HG02678 (cell line): ENCODE results near the gene CCS.
"Not testable (repeated sequence)": the region's sequence is repeated elsewhere in the genome, so short reads cannot be mapped to it uniquely, and the experiment has no call there.

Experiments
- ATAC-seq: cut with Tn5 transposase; IDR thresholded peaks from one replicate; pipeline ENCODE4 v1.9.1; 2021; ENCODE audit warnings: mild to moderate bottlenecking, moderate library complexity; ENCODE audit not compliant: unreplicated experiment

The CCS gene

DNA sequence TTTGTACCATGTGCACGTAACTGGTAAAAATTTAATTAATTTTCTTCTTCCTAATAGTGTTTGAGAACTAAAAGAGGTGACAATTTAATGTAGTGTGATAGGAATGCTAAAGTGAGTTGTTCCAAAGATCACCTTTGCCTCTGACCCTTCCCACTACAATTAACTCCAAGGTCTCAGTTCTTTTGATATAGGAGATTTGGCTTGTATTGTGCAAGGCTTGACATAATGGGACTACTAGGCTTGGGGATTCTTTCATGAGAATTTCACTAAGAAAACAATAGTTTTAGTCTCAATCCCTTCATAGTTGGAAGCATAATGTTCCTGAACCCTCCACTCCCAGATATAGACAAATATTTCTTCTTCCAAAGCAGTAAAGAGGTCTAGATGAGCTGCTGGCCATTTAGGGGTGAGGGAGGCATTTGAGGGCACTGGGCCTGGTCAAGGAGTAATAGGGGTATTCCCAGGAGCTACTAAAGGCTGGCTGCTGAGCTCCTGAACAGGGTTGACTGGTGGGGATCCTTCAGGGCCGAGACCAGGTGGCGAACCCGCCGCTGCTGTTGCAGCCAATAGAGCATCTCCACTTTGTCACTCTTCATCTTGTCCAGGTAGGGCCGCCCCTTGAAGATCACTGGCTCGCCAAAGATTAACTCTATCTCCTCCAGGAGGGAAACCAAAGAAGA is 2.8 kb upstream of the CCS start:
- no peak for ATAC-seq

DNA sequence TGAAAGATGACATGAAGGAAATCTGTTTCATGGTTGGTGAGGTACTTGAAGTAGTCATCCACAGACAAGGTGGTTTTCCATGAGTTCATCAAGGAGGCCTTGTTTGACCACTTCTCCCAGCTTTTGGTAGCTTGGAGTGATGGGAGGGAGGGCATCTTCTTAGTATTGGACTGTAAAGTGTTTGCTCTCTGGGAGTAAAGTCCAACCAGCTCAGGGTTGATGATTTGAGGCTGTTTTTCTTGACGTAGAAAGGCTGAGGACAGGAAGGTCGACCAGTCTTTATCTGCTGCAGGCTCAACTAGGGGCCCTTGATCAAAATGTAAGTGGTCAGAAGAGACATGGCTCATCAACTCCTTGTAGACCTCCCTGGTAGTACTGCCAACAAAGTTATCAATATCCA is 1.8 kb upstream of the CCS start:
- no peak for ATAC-seq

DNA sequence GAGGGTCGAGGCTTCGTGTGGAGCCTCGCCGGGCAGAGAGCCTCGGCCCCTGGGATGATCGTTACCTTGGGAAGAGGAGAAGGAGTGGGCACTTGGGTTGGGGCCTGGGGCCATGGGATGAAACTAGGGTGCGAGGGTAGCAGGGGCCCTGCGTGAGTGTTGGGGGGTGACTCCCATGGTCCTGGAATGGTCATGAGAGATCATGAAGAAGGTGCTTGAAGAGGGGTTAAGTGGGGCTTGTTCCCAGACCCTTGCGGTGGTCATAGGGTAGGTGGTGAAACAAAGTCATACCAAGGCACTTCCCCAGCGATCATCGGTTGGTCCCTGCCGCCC is 284 bp downstream of the CCS start:
- ATAC-seq: no peak

DNA sequence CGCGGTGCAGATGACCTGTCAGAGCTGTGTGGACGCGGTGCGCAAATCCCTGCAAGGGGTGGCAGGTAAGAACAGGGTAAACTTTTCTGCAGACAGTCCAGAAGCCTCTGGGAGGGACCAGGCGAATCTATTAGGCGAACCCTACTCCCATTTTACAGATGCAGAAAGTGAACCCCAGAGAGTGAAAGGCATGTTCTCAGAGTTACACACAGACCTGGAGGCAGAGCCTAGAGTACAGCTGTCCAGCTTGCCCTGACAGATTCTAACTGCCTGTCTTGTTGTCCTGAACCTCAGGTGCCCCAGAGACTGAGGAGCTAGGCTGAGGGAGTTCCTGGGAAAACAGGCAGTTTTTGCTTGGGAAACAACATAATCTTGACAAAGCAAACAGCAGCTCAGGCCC is 665 bp downstream of the CCS start:
- ATAC-seq: no peak

DNA sequence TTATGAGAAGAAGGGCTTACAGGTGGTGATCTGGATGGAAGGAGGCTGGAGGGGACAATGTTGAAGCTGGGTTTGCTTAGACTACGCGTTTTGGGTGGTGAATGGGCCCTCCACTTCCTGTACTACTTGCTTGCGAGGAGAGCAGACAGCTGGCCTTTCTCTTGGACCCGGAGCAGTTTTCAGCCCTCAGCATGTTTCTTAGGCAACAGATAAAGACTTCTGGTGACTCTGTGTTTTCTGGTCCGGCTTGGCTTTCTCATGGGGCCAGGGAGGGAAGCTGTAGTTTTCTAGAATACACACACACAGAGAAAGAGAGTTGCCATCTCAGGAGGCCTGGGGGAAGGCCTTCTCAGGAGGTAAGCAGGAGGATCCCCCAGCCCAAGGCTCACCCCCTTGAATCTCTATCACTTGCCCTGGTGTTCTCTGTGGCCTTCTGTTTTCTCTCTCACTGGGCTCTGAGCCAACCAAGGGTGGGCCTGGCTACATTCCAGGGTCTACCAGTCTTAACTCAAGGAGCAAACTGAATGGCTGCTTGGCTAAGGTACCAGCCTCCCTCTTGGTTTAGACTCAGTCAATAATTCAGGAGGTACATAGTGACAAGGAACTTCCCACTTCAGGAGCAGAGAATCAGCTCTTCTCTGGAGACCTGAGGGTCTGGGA is 2.4 kb downstream of the CCS start:
- ATAC-seq: no peak

DNA sequence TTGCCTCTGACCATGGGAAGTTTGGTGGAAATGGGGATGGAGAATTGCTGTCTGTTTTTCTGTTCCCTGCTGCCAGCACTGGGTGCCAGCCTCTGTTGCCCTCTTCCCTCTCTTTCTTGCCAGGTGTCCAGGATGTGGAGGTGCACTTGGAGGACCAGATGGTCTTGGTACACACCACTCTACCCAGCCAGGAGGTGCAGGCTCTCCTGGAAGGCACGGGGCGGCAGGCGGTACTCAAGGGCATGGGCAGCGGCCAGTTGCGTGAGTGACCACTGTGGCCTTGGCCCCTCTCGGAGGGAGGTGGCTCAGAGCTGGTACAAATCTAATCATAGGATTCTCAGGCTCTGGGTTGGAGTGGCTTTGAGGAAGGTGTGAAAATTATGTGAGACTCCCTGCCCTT is 6.0 kb downstream of the CCS start:
- no peak for ATAC-seq

DNA sequence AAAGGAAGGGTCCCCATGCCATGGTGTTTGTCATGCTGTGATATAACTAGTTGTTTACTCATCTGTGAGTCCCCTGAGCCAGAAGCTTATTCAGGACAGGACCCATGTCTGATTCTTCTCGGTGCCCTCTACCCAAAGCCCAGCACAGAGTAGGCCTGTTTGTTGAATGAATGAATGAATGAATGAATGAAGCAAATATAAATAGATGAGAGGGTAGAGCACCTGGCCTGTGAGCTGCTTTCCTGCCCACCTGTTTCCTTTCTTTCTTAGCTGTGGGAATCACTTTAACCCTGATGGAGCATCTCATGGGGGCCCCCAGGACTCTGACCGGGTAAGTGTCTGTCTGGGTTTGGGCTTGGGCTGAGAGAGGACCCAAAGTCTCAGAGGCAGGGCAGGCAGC is 7.2 kb downstream of the CCS start:
- no peak for ATAC-seq

DNA sequence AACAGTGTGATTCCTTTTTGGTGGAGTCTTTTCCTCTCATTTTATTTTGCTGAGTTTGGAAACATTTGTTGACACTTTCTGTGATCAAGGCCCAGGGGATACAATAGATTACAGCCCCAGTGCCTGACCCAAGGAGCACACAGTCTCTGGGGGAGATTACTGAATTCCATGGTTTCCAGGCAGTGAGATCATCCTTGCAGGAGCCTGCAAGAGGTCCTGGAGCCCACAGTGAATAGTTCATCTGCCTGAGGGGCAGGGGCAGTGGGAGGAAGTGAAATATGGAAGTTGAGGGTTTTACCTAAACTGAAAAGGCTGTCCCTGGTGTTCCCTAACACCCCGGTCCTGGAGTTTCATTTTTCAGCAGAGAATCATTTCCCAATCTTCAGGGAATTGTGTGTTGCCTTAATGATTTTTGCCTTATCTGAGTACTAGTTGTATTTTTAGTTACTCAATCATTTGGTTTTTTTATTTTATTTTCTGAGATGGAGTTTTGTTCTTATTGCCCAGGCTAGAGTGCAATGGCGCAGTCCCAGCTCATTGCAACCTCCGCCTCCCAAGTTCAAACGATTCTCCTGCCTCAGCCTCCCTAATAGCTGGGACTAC is 7.7 kb downstream of the CCS start:
- ATAC-seq: no peak

DNA sequence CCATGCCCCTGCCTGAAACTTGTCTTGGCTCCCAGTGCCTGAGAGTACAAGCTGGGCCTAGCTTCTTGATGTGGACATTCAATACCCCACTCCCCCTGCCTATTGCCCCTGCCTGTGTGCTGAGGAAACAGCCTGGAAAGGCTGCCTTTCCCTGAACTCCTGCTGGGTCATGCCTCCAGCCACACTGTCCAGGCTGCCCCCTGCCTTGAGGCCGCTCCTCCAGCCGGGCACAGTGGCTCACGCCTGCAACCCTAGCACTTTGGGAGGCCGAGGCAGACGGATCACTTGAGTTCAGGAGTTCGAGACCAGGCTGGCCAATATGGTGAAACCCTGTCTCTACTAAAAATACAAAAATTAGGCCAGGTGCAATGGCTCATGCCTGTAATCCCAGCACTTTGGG is 10.1 kb downstream of the CCS start:
- ATAC-seq: no peak

DNA sequence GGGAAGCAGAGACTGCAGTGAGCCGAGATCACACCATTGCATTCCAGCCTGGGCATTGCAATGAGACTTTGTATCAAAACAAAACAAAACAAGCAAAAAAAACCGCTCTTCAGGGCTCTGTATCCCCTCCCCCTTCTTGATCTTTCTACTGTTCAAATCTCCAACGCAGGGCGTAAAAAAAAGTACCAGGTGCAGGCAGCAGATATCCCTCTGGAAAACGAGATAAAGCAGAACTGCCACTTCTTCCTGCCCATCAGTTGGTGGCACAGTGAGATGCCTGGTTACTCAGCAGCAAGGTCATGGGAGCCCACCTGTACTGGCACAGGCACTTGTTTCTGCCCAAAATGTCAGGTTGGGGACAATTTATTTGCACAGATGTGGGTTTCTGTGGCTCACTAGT is 11.2 kb downstream of the CCS start:
- no peak for ATAC-seq

DNA sequence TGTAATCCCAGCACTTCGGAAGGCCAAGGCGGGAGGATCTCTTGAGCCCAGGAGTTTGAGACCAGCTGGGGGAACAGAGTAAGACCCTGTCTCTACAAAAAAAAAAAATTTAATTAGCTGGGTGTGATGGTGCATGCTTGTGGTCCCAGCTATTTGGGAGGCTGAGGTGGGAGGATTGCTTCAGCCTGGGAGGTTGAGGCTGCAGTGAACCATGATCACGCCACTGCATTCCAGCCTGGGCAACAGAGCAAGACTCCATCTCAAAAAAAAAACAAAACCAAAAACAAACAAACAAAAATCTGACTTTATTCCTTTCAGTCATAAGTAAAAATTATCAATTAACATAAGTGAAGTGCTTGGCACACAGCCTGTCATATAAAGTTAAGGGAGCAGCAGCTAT is 13.6 kb downstream of the CCS start:
- ATAC-seq: not testable (repeated sequence)

DNA sequence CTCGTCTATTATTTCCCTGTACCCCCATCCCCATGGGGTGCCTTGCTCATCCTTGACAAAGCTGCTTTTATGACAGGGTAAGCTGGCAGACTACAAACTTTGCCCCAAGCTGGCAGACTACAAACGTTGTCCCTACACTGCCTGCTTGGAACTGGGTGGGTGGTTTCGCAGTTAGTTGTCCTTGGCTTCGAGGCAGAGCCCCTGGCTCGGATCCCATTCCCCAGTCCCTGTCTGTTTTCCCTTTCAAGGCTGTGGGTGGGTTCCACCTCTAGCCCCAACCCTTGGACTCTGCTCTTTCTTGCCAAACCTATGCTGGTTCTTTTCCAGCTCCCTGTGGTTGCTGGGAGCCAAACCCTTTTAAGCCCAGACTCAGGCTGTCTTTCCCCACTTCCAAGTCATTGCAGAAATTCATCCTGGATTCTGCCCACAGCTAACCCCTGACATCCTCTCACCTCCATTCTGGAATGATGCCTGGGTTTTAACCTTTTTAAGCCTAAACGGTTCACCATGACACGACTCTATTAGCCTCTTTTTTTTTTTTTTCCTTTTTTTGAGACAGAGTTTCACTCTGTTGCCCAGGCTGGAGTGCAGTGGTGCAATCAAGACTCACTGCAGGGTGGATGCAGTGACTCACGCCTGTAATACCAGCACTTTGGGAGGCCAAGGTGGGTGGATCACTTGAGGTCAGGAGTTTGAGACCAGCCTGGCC is 14.3 kb downstream of the CCS start:
- ATAC-seq: no peak

DNA sequence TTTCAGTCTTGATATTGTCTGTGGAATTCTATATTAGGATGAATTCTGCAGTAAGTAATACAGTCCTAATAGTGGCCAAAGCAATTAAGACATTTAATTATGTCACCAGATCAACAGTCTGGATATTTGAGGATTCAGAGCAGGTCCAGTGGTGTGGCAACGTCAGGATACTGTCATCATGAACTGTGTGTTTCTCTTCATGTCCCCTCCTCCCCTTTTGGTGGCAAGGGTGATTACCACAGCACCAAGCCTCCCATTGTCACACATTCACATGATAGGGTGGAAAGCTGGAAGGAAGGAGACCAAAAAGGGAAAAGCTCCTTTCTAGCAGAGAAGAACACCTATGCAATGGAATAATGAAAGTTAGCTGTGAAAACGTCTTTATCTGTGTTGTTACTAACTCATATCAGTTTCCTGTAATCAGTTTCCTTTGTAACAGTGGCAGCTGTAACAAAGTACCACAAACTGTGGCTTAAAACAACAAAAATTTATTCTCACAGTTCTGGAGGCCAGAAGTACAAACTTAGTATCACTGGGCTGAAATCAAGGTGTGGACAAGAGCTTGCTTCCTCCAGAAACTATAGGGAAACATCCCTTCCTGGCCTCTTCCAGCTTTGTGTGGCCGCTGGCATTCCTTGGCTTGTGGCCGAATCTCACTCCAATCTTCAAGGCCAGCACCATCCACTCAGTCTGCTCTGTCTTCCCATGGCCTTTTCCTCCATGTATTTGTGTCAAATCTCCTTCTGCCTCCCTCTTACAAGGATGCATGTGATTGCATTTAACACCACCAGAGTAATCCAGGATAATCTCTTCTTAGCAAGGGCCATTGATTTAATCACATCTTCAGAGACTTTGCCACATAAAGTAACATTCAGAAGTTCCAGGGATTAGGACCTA is 17.0 kb downstream of the CCS start:
- ATAC-seq: no peak

DNA sequence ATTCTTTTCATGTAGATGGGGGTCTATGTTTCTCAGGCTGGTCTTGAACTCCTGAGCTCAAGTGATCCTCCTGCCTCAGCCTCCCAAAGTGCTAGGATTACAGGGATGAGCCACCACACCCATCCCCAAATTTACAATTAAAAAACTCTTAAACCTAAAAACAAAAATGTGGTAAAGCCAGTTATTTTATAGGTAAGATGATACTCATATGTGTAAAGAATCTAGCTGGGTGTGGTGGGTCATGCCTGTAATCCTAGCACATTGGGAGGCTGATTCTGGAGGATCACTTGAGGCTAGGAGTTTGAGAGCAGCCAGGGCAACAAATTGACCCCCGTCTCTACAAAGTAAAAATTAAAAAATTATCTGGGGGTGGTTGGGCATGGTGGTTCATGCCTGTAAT is 19.5 kb downstream of the CCS start:
- no peak for ATAC-seq

DNA sequence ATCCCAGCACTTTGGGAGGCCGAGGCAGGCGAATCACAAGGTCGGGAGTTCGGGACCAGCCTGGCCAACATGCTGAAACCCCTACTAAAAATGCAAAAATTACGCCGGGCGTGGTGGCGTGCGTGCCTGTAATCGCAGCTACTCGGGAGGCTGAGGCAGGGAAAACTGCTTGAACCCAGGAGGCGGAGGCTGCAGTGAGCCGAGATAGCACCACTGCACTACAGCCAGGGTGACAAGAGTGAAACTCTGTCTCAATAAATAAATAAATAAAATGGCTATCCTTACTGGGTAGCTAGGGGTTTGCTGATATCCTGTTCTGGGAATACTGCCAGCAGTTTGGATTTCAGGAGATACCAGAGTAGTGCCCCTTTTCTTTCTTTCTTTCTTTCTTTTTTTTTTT is 21.1 kb downstream of the CCS start:
- ATAC-seq: no peak

DNA sequence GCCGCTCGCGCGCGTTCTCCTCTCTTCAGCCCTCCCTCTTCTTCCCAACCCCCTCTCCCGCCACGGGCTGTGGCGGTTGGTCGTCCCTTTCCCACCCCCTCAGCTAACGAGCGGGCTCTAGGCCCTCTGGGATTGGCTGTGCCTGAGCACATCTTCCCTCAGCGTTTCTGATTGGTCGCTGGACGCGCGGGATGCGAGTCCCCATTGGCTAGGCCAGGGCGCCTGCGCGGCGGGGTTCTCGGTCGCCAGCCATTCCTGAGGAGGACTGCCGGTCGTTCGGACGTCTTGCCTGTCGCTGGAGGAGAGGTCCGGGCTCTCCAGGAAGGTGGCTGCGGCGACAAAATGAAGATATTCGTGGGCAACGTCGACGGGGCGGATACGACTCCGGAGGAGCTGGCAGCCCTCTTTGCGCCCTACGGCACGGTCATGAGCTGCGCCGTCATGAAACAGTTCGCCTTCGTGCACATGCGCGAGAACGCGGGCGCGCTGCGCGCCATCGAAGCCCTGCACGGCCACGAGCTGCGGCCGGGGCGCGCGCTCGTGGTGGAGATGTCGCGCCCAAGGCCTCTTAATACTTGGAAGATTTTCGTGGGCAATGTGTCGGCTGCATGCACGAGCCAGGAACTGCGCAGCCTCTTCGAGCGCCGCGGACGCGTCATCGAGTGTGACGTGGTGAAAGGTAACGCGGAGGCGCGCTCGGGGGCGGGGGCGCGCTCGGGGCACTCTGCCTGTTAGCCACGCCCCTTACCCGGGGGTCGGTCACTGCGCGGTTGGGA is 23.6 kb downstream of the CCS start, which contains the start of gene RBM14:
Gene RBM14, plus strand, starts transcription at position 252 of the 776 bp plus-strand sequence. Its CDS starts 91 bp downstream, at position 343.
- ATAC-seq: peak; percentile 93

DNA sequence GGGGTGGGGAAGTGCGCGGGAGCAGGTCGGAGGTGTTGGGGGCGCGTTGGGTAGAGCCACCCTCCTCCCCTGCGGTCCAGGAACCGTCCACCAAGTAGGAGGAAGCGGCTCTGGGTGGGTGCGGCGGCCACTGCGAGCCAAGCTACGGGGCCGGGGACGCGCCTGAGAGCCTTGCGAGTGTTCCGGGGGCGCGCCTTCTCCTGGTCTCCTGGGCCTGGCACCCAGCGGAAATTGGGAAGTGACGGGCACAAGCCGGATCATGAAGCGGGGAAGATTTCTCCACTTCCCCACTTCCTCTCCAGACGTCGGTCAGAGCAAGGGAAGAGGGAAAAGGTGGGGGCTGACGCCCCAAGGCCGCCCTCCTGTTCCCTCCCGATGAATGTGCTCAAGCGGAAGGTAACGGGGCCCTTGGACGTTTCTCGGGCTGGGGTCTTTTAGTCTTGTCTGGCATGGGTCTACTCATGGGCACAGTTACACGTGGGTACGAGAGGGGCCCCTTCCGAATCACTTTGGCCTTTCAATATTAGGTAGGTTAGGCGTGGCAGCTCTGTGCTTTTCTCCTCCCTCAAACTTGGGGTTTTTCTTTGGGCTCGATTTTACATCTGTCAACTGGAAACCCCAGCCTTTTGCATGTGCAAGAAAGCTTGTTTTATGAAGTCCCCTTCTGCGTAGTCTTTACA is 24.3 kb downstream of the CCS start:
- no peak for ATAC-seq

DNA sequence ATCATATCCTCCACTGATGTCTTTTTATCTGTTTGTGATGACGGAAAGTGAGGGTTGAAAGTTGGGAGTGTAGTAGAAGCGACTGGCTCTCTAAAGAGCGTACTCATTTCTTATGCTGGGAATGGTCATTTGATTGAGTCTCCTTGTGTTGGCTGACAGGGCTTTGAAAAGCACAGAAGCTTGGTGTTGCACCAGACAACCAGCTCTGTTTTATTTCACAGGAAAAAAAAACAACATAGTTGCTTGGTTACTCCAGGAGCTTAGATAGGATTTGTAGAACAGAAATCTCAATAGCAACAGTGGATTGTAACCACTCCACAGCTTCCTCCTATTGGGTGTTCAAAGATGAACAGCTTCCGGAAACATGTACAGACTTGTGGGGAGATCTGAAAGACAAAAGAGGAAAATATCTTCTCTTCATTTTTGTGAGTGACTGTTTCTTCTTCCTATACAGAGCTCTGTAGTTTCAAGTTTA is 26.1 kb downstream of the CCS start:
- ATAC-seq: no peak

DNA sequence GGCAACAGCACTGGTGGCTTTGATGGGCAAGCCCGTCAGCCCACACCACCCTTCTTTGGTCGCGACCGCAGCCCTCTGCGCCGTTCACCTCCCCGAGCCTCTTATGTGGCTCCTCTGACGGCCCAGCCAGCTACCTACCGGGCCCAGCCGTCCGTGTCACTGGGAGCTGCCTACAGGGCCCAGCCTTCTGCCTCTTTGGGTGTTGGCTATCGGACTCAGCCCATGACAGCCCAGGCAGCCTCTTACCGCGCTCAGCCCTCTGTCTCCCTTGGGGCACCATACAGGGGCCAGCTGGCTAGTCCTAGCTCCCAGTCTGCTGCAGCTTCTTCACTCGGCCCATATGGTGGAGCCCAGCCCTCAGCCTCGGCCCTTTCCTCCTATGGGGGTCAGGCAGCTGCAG is 31.5 kb downstream of the CCS start:
- no peak for ATAC-seq
